Measurements from ENCODE around the gene PEA15. TPM values are rescaled to one million over a fixed set of nuclear protein-coding genes. Genes with fewer than 3 reads are reported as not detected.

Gene PEA15
- total RNA-seq, 2 donors from 2014 or later: 33.0 to 48.3 TPM

DNA sequence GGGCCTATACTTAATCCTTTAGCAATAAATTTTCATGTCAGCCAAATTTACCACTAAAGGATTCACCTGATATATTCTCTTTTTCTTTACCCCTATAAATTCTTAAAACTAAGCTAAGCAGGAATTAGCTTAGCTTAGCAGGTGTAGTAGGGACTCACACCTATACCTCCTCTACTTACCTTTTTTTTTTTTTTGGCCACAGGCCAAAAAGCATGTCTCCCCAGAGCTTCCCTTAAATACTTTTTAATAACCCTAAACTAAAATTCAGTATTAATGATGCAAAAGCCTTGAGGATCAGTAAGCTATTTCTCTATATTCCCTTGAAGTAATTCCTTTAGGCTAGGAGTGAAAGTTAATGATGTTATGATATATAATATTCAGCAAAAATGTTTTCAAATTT is 23.2 kb downstream of the PEA15 start:
- Histone ChIP-seq H3K27ac (no peak overlapping the region), H3K9ac (ENCODE audit: low read depth in 2 of 2, low read length in 2 of 2) (no peak overlapping the region), H3K4me1 (no peaks in the 10 kb centered on the region), H3K36me3 (peaks cover 15% of the 10 kb centered on the region), H3K4me3 (no peak overlapping the region), H3K27me3 (no peaks in the 10 kb centered on the region), H3K9me3 (no peaks in the 10 kb centered on the region)
- DNase-seq: no peak
- intact Hi-C loops (cut with DNase I): no loop called here
- TF ChIP-seq, protein P1, sequence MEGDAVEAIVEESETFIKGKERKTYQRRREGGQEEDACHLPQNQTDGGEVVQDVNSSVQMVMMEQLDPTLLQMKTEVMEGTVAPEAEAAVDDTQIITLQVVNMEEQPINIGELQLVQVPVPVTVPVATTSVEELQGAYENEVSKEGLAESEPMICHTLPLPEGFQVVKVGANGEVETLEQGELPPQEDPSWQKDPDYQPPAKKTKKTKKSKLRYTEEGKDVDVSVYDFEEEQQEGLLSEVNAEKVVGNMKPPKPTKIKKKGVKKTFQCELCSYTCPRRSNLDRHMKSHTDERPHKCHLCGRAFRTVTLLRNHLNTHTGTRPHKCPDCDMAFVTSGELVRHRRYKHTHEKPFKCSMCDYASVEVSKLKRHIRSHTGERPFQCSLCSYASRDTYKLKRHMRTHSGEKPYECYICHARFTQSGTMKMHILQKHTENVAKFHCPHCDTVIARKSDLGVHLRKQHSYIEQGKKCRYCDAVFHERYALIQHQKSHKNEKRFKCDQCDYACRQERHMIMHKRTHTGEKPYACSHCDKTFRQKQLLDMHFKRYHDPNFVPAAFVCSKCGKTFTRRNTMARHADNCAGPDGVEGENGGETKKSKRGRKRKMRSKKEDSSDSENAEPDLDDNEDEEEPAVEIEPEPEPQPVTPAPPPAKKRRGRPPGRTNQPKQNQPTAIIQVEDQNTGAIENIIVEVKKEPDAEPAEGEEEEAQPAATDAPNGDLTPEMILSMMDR (IDR thresholded peaks at IDR 0.05): no peak

DNA sequence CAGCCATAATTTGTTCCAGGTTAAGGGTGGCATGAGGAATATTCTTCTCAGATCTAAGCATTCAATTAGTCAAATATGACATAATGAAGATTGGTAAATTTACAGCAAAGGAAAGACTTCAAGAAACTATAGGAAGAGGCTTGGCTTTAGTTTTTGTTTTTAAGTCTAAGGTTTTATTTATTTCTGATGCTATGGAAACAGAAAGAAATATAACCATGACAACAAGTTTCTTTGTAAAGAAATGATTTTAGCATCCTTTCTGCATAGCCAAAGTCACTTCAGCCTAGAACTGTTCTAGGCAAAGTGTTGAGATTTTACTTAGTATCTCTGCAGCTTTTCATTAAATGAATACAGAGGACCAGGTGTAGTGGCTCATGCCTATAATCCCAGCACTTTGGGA is 27.7 kb downstream of the PEA15 start:
- Histone ChIP-seq H3K9me3 (no peaks in the 10 kb centered on the region), H3K4me1 (no peaks in the 10 kb centered on the region), H3K36me3 (peaks cover 7% of the 10 kb centered on the region), H3K4me3 (no peak overlapping the region), H3K27ac (no peak overlapping the region), H3K9ac (ENCODE audit: low read depth in 2 of 2, low read length in 2 of 2) (no peak overlapping the region), H3K27me3 (no peaks in the 10 kb centered on the region)
- DNase-seq: no peak
- intact Hi-C loops (cut with DNase I): no loop called here
- TF ChIP-seq, protein P1 (IDR thresholded peaks at IDR 0.05): no peak

DNA sequence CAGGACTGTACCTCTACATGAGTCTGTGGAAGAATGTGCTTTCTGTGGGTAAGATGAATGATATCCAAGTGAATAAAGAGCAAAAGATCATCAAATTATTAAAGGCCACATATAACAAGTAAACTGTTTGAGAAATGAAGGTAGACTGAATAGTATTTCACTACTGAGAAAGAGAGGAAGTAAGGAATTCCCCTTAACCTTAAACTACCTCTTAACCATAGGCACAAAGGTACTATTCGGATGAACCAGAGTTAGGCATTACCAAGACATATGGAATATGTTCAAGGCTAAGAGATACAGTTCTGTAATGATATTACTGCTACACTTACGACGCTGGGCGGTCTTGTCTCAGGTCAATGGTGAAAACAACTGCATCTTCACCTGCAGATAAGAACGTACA is 31.6 kb downstream of the PEA15 start:
- no peak for DNase-seq
- Histone ChIP-seq H3K9me3 (no peaks in the 10 kb centered on the region), H3K4me3 (no peak overlapping the region), H3K27me3 (no peaks in the 10 kb centered on the region), H3K9ac (ENCODE audit: low read depth in 2 of 2, low read length in 2 of 2) (no peak overlapping the region), H3K4me1 (no peaks in the 10 kb centered on the region), H3K27ac (no peak overlapping the region), H3K36me3 (peaks cover 19% of the 10 kb centered on the region)
- intact Hi-C loops (cut with DNase I): no loop called here
- TF ChIP-seq, protein P1 (IDR thresholded peaks at IDR 0.05): no peak

DNA sequence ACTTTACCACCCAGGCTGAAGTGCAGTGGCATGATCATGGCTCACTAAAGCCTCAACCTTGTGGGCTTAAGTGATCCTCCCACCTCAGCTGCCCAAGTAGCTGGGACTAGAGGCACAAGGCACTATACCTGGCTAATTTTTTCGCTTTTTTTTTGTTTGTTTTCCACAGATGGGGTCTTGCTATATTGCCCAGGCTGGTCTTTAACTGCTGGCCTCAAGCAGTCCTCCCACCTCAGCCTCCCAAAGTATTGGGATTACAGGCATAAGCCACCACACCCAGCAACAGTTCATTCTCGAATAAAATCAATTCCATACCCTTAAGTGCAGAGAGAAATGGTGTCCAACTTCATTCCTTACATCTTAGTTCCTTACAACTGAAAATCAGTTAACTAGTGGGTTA is 32.4 kb downstream of the PEA15 start:
- Histone ChIP-seq H3K9me3 (no peaks in the 10 kb centered on the region), H3K27ac (no peak overlapping the region), H3K36me3 (peaks cover 19% of the 10 kb centered on the region), H3K4me3 (no peak overlapping the region), H3K9ac (ENCODE audit: low read depth in 2 of 2, low read length in 2 of 2) (no peak overlapping the region), H3K4me1 (no peaks in the 10 kb centered on the region), H3K27me3 (no peaks in the 10 kb centered on the region)
- intact Hi-C loops (cut with DNase I): no loop called here
- TF ChIP-seq, protein P1 (IDR thresholded peaks at IDR 0.05): no peak
- DNase-seq: no peak

DNA sequence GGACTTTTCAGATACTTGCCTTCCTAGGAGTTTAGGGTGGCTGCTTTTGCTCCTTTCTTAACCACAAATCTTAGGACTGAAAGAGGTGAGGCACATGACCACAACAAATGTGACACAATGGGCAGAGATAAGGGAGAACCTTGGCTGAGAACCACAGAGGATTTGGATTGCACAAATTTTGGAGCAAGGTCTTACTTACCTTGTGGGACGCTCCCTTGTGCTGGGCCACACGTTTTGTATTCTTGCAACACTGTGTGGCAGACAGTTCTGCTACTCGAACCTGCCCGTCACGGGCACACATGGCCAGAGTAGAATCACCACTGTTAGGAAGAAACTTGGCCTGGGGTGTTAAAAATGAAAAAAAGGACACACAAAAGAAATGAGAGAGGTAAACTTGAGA is 33.2 kb downstream of the PEA15 start:
- DNase-seq: no peak
- Histone ChIP-seq H3K9ac (ENCODE audit: low read depth in 2 of 2, low read length in 2 of 2) (no peak overlapping the region), H3K27me3 (no peaks in the 10 kb centered on the region), H3K36me3 (peaks cover 19% of the 10 kb centered on the region), H3K27ac (no peak overlapping the region), H3K4me3 (no peak overlapping the region), H3K4me1 (no peaks in the 10 kb centered on the region), H3K9me3 (no peaks in the 10 kb centered on the region)
- intact Hi-C loops (cut with DNase I): no loop called here
- TF ChIP-seq, protein P1 (IDR thresholded peaks at IDR 0.05): no peak

All from colonic mucosa (tissue), 4 donors.